ENCODE results near the gene GAL3ST2.
"Not testable (repeated sequence)": the region's sequence is repeated elsewhere in the genome, so short reads cannot be mapped to it uniquely, and the experiment has no call there.

The GAL3ST2 gene

DNA sequence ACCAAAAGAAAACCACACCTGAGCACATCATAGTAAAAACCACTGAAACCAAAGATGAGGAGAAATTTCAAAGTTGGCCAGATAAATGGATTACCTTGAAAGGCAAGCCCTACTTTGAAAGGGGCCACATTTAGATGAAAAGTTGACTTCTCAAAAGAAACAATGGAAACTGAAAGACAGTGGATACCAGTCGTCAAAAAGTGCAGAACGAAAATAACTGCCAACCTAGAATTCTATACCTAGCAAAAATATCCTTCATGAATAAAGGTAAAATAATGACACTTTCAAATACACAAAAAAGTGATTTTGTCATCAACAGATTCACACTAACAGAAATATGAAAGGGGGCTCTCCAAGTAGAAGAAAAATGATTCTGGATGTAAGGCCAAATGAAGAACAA is 50.8 kb downstream of the GAL3ST2 start:
- Histone ChIP-seq H2AFZ (ENCODE audit: low read length) (no peak overlapping the region), H3K9me3 (replicated peaks; ENCODE audit: insufficient read depth, low read length) (no peaks in the 10 kb centered on the region), H3F3A (ENCODE audit: insufficient read depth, low read length) (no peaks in the 10 kb centered on the region), H3K4me2 (ENCODE audit: low read depth, low read length) (no peak overlapping the region), H3K9me2 (replicated peaks; ENCODE audit: insufficient read depth, low read length) (no peaks in the 10 kb centered on the region), H3K27me3 (replicated peaks; ENCODE audit: insufficient read depth, low read length) (peaks cover 25% of the 10 kb centered on the region), H3K27ac (ENCODE audit: low read length) (no peak overlapping the region), H3K4me3 (ENCODE audit: low read length) (no peak overlapping the region), H3K9ac (ENCODE audit: low read length) (no peak overlapping the region), H3K4me1 (ENCODE audit: low read length) (no peaks in the 10 kb centered on the region), H4K20me1 (ENCODE audit: insufficient read depth, low read length) (no peaks in the 10 kb centered on the region), H3K79me2 (ENCODE audit: low read length) (no peaks in the 10 kb centered on the region), H3K36me3 (replicated peaks; ENCODE audit: insufficient read depth, low read length) (no peaks in the 10 kb centered on the region)
- no peak for DNase-seq
- TF ChIP-seq EZH2phosphoT487 (IDR thresholded peaks at IDR 0.05; ENCODE audit: low read length) (no peak), EZH2 (optimal IDR thresholded peaks at IDR 0.05; ENCODE audit: low read depth, low read length) (no peak)
- TF ChIP-seq, protein P1, sequence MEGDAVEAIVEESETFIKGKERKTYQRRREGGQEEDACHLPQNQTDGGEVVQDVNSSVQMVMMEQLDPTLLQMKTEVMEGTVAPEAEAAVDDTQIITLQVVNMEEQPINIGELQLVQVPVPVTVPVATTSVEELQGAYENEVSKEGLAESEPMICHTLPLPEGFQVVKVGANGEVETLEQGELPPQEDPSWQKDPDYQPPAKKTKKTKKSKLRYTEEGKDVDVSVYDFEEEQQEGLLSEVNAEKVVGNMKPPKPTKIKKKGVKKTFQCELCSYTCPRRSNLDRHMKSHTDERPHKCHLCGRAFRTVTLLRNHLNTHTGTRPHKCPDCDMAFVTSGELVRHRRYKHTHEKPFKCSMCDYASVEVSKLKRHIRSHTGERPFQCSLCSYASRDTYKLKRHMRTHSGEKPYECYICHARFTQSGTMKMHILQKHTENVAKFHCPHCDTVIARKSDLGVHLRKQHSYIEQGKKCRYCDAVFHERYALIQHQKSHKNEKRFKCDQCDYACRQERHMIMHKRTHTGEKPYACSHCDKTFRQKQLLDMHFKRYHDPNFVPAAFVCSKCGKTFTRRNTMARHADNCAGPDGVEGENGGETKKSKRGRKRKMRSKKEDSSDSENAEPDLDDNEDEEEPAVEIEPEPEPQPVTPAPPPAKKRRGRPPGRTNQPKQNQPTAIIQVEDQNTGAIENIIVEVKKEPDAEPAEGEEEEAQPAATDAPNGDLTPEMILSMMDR (IDR thresholded peaks at IDR 0.05; ENCODE audit: low read length) = no peak

DNA sequence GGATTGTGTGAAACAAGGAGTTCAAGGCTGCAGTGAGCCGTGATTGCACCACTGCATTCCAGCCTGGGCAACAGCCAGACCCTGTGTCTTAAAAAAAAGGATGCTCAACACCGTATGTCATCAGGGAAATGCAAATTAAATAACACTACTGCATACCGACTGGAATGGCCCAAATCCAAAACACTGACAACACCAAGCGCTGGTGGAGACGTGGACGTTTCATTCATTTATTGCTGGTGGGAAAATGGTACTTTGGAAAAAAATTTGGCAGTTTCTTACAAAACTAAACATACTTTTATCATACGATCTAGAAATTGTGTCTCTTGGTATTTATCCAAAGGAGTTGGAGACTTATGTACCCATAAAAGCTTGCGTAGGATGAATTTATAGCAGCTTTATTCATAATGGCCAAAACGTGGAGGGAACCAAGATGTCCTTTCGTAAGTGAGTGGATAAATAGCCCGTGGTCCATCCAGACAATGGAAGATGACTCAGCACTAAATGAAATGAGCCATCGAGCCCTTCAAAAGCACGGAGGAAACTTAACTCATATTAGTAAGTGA is 56.6 kb downstream of the GAL3ST2 start:
- Histone ChIP-seq H2AFZ (ENCODE audit: low read length) (no peak overlapping the region), H3K27me3 (replicated peaks; ENCODE audit: insufficient read depth, low read length) (peaks cover 70% of the 10 kb centered on the region), H3K4me2 (ENCODE audit: low read depth, low read length) (no peak overlapping the region), H3K36me3 (replicated peaks; ENCODE audit: insufficient read depth, low read length) (no peaks in the 10 kb centered on the region), H3K79me2 (ENCODE audit: low read length) (no peaks in the 10 kb centered on the region), H3K27ac (ENCODE audit: low read length) (no peak overlapping the region), H3F3A (ENCODE audit: insufficient read depth, low read length) (no peaks in the 10 kb centered on the region), H3K4me3 (ENCODE audit: low read length) (no peak overlapping the region), H3K9me2 (replicated peaks; ENCODE audit: insufficient read depth, low read length) (no peaks in the 10 kb centered on the region), H3K4me1 (ENCODE audit: low read length) (no peaks in the 10 kb centered on the region), H3K9me3 (replicated peaks; ENCODE audit: insufficient read depth, low read length) (no peaks in the 10 kb centered on the region), H4K20me1 (ENCODE audit: insufficient read depth, low read length) (no peaks in the 10 kb centered on the region), H3K9ac (ENCODE audit: low read length) (no peak overlapping the region)
- no peak for DNase-seq
- TF ChIP-seq EZH2phosphoT487 (IDR thresholded peaks at IDR 0.05; ENCODE audit: low read length) (no peak), EZH2 (optimal IDR thresholded peaks at IDR 0.05; ENCODE audit: low read depth, low read length) (no peak)
- TF ChIP-seq, protein P1 (IDR thresholded peaks at IDR 0.05; ENCODE audit: low read length) = no peak

- peaks cover 76% of the 10 kb centered on the region for H3K27me3 ChIP-seq (replicated peaks; ENCODE audit: insufficient read depth, low read length)
- H2AFZ ChIP-seq (ENCODE audit: low read length); H4K20me1 ChIP-seq (ENCODE audit: insufficient read depth, low read length); H3F3A ChIP-seq (ENCODE audit: insufficient read depth, low read length); H3K4me2 ChIP-seq (ENCODE audit: low read depth, low read length); H3K36me3 ChIP-seq (replicated peaks; ENCODE audit: insufficient read depth, low read length); H3K9ac ChIP-seq (ENCODE audit: low read length); H3K4me1 ChIP-seq (ENCODE audit: low read length); H3K27ac ChIP-seq (ENCODE audit: low read length); H3K4me3 ChIP-seq (ENCODE audit: low read length); DNase-seq; H3K79me2 ChIP-seq (ENCODE audit: low read length); H3K9me3 ChIP-seq (replicated peaks; ENCODE audit: insufficient read depth, low read length); H3K9me2 ChIP-seq (replicated peaks; ENCODE audit: insufficient read depth, low read length): not testable (repeated sequence)
These were observed 57.3 kb downstream of the GAL3ST2 start for GRCh38 chr2:241833756-241834526.
